T-helper 2 cell treated with Interferon-gamma antibody and Interleukin-4, amounts not matched to agents 5 μg/mL and 100 μg/mL, for 36 hours (primary cell): ENCODE data around the gene HDAC7.

Source experiments
- DNase-seq: peaks from one replicate; pipeline ENCODE4 v3.0.0; 2021; ENCODE audit warnings: low spot score
- H3K27ac Mint-ChIP-seq: one replicate; pipeline ENCODE4 v1.8.0; 2021; ENCODE audit warnings: mild to moderate bottlenecking, mixed read lengths
- H3K27me3 Mint-ChIP-seq: one replicate; pipeline ENCODE4 v1.8.0; 2021; ENCODE audit warnings: low read depth, mixed read lengths
- H3K36me3 Mint-ChIP-seq: one replicate; pipeline ENCODE4 v1.8.0; 2021; ENCODE audit warnings: low read depth, mixed read lengths
- H3K4me1 Mint-ChIP-seq: one replicate; pipeline ENCODE4 v1.8.0; 2021; ENCODE audit warnings: low read depth, mixed read lengths
- H3K4me3 Mint-ChIP-seq: one replicate; pipeline ENCODE4 v1.8.0; 2022; ENCODE audit warnings: mild to moderate bottlenecking, moderate library complexity, mixed read lengths
- H3K9me3 Mint-ChIP-seq: one replicate; pipeline ENCODE4 v1.8.0; 2021; ENCODE audit warnings: mixed read lengths

The HDAC7 gene

GRCh38 chr12:47741340-47741703 is 78.4 kb downstream of the HDAC7 start:
- no peak overlapping the region for H3K27ac Mint-ChIP-seq
- peaks cover 6% of the 10 kb centered on the region for H3K27me3 Mint-ChIP-seq
- H3K4me3 Mint-ChIP-seq = no peak overlapping the region
- peaks cover 5% of the 10 kb centered on the region for H3K4me1 Mint-ChIP-seq
- H3K36me3 Mint-ChIP-seq = no peaks in the 10 kb centered on the region
- no peaks in the 10 kb centered on the region for H3K9me3 Mint-ChIP-seq
- no peak for DNase-seq

DNA sequence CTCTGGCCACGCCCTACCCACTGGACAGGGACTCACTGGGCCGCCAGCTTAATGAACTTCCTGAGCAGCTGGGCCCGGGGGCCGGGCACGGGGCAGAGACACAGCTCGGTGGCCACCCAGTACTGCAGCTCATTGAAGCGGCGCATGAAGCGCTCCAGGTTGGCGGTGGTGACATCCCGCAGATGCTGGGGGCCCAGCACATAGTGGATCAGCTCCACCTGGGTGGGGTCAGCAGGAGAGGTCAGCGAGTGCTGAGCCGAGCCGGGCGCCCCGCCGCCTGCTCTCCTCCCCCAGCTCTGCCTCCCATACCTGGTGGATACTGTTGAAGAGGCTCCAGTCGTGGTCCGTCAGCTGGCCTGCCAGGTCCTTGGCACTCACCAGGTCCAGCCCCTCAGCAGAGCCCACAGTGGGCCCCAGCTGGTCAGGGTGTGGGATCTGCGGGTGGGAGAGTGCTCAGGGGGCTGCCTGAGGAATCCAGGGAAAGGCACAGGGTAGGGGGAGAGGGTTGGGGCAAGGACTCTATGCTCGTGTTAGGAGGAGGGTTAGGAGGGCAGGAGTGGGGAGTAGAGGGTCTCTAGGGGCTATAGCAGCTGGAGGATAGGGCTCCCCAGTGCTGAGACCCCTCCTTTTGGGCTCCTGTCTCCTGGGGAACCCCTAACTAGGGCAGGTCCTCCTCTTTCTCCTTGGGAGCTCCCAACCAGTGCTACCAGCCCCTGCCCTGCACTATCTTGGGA is 78.9 kb downstream of the HDAC7 start:
- H3K4me1 Mint-ChIP-seq = peaks cover 5% of the 10 kb centered on the region
- no peak overlapping the region for H3K27ac Mint-ChIP-seq
- DNase-seq = no peak
- peaks cover 6% of the 10 kb centered on the region for H3K27me3 Mint-ChIP-seq
- H3K4me3 Mint-ChIP-seq = no peak overlapping the region
- H3K36me3 Mint-ChIP-seq = no peaks in the 10 kb centered on the region
- H3K9me3 Mint-ChIP-seq = no peaks in the 10 kb centered on the region

- Mint-ChIP-seq H3K27me3 (peaks cover 6% of the 10 kb centered on the region), H3K4me3 (no peak overlapping the region), H3K27ac (no peak overlapping the region), H3K9me3 (no peaks in the 10 kb centered on the region), H3K36me3 (no peaks in the 10 kb centered on the region), H3K4me1 (peaks cover 5% of the 10 kb centered on the region)
- no peak for DNase-seq
Measured at GRCh38 chr12:47739979-47740378, 79.7 kb downstream of the HDAC7 start.

DNA sequence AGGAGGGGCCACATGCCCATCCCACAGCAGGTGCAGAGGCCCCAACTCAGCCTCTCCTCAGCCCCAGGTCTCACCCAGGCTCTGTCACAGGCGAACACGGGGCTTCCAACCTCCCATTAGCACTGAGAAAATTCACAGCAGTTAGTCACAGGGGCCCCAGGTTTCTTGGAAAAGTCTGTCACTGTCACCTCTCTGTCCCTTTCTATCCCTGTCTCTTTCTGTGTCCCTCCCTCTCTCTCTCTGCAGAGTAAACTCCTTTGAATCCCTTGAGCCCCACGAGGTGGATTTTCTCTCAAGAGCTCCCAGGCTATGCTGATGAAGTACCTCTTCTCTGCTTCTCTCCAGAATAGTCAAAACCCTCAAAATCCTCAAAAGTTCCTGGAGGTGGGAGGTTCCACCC is 80.4 kb downstream of the HDAC7 start:
- H3K4me1 Mint-ChIP-seq = peaks cover 5% of the 10 kb centered on the region
- DNase-seq = no peak
- no peaks in the 10 kb centered on the region for H3K9me3 Mint-ChIP-seq
- no peak overlapping the region for H3K27ac Mint-ChIP-seq
- no peaks in the 10 kb centered on the region for H3K36me3 Mint-ChIP-seq
- H3K4me3 Mint-ChIP-seq = no peak overlapping the region
- peaks cover 3% of the 10 kb centered on the region for H3K27me3 Mint-ChIP-seq

DNA sequence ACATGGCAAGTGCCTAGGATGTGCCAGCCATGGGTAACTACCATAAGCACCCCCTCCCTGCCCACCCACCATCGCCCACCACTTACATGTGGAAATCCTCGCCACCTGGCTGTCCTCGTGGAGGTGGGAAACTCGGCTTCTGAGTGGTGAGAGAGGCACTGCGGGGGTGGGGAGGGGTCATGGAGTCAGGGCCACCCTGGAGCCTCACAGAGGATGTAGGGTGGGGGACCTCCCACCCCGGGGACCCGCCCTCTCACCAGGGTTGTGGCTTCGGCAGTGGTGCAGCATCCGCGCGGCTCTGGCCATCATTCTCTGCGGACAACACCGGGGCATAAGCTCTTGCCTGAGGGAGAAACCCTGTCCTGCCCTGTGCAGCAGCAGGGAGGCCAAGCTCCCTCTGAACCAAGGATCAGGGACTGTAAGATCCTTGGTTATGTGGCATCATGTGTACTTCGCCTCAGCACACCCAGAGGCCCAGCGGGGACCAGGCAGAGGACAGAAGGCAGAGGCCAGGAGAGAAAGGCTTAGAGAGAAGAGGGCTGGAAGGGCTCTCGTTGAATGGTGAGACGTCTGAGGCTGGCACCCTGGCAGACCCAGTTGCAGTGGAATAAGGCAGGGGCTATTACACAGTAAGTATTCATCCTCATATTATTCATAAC is 81.6 kb downstream of the HDAC7 start:
- DNase-seq = no peak
- H3K27ac Mint-ChIP-seq = no peak overlapping the region

DNA sequence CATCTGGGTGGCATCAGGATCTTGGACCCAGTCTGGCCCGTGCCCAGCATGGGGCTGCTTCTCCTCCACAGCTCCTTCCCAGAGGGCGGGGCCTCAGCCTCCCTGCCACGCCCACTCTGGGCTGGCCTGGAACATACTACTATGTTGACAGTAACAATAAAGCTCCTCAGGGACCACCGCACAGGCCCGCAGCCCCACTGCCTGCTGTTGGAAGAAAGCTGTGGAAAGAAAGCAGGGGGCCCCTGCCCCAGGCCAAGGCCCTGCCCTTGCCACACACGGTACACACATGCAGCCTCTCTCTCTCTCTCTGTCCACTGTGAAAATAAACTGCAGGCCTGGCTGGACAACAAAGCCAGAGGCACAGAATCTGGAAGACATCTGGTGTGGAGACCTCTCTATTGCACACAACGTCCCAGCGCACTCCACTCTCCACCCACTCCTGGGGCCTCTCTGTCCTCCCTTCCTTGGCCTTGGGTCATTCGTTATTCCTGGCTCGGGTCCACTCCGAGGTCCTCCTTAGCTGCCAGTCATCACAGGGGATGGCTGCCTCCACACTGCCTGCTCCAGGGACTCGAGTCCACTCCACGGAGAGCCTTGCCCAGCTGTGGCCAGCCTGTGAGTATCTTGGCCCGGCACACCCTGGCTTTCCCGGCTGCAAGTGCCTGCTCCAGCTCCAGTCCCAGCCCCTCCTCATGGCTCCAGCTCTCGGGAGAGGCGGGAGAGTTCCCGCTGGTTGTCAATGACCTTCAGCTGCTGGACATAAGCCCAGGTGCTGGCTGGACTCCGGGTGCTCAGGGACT is 82.6 kb downstream of the HDAC7 start:
- no peak for DNase-seq
- Mint-ChIP-seq H3K27ac (no peak overlapping the region), H3K27me3 (no peaks in the 10 kb centered on the region), H3K4me3 (no peak overlapping the region), H3K36me3 (no peaks in the 10 kb centered on the region), H3K9me3 (no peaks in the 10 kb centered on the region), H3K4me1 (peaks cover 5% of the 10 kb centered on the region)

More for the DNA sequence above, 81.6 kb downstream of the HDAC7 start:
- Mint-ChIP-seq H3K27me3 (peaks cover 1% of the 10 kb centered on the region), H3K9me3 (no peaks in the 10 kb centered on the region), H3K4me1 (peaks cover 5% of the 10 kb centered on the region), H3K4me3 (no peak overlapping the region), H3K36me3 (no peaks in the 10 kb centered on the region)

- no peak for DNase-seq
- no peaks in the 10 kb centered on the region for H3K9me3 Mint-ChIP-seq
- H3K36me3 Mint-ChIP-seq = no peaks in the 10 kb centered on the region
- H3K4me1 Mint-ChIP-seq = peaks cover 1% of the 10 kb centered on the region
- H3K27ac Mint-ChIP-seq = no peak overlapping the region
- H3K27me3 Mint-ChIP-seq = no peaks in the 10 kb centered on the region
- H3K4me3 Mint-ChIP-seq = no peak overlapping the region
Measured at GRCh38 chr12:47736216-47736615, 83.5 kb downstream of the HDAC7 start.

DNA sequence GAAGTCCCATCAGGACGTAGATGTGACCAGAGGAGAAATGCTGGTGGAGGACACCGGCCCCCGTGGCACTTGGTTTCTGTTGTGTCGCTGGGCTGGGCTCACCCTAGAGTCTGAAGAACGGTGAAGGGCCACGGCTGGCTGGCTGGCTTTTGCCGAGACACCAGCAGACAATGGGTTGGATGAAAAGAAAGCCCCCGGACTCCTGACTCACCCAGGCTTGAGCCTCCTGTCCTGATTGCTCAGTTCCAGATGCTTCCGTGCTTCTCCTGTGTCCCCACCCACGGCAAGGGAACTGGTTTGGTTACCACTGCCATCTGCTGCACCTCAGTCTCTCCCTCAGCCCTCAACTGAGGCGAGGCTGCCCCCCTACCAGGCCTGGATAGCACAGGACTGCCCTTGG is 84.1 kb downstream of the HDAC7 start:
- Mint-ChIP-seq H3K4me1 (no peaks in the 10 kb centered on the region), H3K9me3 (no peaks in the 10 kb centered on the region)

DNA sequence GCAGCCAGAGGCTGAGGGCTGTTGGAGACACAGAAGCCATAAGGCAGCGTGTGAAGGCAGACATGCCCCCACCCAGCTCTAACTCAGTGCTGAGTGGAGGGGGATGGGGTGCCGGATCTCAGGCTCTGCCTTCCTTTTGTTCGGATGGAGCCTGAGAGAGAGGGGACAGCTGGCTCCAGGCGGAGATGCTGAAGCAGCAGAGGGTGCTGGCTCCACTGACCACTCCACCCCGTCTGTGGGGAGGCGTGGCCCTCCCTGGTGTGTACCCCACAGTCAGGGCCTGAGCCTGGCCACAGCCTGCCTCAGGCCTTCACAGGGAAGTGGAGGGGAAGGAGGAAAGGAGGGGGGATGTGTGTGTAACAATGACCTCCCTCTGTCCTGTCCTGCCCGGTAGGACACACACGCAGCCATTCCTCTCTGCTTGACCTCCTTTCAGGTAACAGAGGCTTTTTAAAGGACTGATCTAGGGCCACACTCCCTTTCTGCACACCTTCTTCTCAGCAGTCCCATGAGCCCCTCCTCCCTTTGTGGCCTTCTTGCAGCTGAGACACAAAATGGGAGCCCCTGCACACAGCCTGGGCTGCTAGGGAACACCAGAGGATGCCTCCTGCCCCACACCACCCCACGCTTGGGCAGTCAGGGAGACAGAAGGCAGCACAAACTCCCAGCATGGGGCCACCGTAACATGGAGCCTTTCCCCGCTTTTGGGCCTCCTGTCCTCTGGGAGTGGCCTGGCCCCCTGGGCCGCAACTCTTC is 84.8 kb downstream of the HDAC7 start:
- no peaks in the 10 kb centered on the region for H3K36me3 Mint-ChIP-seq
- no peak overlapping the region for H3K27ac Mint-ChIP-seq
- H3K4me3 Mint-ChIP-seq = no peak overlapping the region
- no peaks in the 10 kb centered on the region for H3K4me1 Mint-ChIP-seq
- no peaks in the 10 kb centered on the region for H3K9me3 Mint-ChIP-seq
- no peaks in the 10 kb centered on the region for H3K27me3 Mint-ChIP-seq
- DNase-seq = no peak

More for the DNA sequence above, 84.1 kb downstream of the HDAC7 start:
- Mint-ChIP-seq H3K36me3 (no peaks in the 10 kb centered on the region), H3K27ac (no peak overlapping the region), H3K27me3 (no peaks in the 10 kb centered on the region), H3K4me3 (no peak overlapping the region)
- no peak for DNase-seq

DNA sequence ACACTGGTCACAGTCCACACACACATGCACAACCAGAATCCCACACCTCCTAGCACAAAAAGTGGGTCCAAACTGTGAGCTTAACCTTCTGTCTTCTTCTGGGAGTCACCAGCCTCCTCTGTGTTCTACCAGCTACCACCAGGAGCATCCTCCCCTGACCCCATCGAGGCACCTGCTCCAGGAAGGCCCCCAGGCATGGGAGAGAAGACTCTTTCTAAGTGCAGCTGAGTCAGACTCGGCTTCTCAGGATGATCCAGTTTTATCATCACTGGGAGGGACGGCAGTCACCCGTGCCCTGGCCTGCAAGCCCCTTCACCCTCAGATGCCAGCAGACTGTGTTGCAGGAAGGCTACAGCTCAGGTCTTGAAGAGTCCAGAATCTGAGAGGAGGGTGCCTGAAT is 86.6 kb downstream of the HDAC7 start:
- H3K4me3 Mint-ChIP-seq = no peak overlapping the region
- no peak for DNase-seq
- H3K4me1 Mint-ChIP-seq = no peaks in the 10 kb centered on the region
- H3K36me3 Mint-ChIP-seq = no peaks in the 10 kb centered on the region
- no peaks in the 10 kb centered on the region for H3K9me3 Mint-ChIP-seq
- no peaks in the 10 kb centered on the region for H3K27me3 Mint-ChIP-seq
- H3K27ac Mint-ChIP-seq = no peak overlapping the region
